Gastrocnemius medialis (tissue), 4 donors: ENCODE results near the gene GPX3.

Experiments used
- POLR2A ChIP-seq, 2 donors: fragments of 450-650 bp; IDR thresholded peaks; one replicate each; pipeline ENCODE4 v1.6.1; 2017; ENCODE audit warnings: antibody characterized with exemption in 2 of 2, mild to moderate bottlenecking in 2 of 2, moderate library complexity in 2 of 2
- TF ChIP-seq, protein P1 (sequence below), 5 experiments: fragments of 450-650 bp in 3 of 5; fragments of 200-600 bp in 2 of 5; sonication (generic) in 2 of 5; IDR thresholded peaks in 4 of 5; conservative IDR thresholded peaks in 1 of 5; 1 replicate in 4 of 5; 2 replicates in 1 of 5; pipeline ENCODE4 v1.5.1; 2016 to 2019; ENCODE audit warnings: antibody characterized with exemption in 5 of 5, mild to moderate bottlenecking in 3 of 5, moderate library complexity in 3 of 5

DNA sequence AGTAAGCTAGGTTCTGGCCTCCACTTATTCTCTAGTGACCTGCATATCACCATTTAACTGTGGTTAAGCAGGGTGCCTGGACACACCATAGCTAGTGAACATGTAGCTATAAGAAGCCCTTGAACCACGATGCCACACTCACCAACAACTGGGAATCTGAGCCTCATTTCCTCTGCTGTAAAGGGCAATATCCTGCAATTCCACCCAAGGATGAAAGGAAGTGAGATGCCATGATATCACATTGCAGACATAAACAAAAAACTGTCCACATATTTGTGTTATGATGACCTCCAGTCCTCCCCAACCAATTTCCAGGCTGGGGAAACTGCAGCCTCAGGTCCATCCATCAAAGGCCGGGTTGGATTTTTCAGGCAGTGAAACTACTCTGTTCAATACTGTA lies 50.1 kb downstream of the GPX3 start:
- TF ChIP-seq, protein P1, sequence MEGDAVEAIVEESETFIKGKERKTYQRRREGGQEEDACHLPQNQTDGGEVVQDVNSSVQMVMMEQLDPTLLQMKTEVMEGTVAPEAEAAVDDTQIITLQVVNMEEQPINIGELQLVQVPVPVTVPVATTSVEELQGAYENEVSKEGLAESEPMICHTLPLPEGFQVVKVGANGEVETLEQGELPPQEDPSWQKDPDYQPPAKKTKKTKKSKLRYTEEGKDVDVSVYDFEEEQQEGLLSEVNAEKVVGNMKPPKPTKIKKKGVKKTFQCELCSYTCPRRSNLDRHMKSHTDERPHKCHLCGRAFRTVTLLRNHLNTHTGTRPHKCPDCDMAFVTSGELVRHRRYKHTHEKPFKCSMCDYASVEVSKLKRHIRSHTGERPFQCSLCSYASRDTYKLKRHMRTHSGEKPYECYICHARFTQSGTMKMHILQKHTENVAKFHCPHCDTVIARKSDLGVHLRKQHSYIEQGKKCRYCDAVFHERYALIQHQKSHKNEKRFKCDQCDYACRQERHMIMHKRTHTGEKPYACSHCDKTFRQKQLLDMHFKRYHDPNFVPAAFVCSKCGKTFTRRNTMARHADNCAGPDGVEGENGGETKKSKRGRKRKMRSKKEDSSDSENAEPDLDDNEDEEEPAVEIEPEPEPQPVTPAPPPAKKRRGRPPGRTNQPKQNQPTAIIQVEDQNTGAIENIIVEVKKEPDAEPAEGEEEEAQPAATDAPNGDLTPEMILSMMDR (IDR thresholded peaks at IDR 0.05 in 4 of 5, conservative IDR thresholded peaks at IDR 0.05 in 1 of 5): no peak
- TF ChIP-seq POLR2A (IDR thresholded peaks at IDR 0.05): no peak
